Stomach (tissue), 4 donors: ENCODE data around the gene RNF213.

ENCODE experiments used
- CTCF ChIP-seq, 7 experiments: fragments of 450-650 bp in 4 of 7; fragments of 200-600 bp in 3 of 7; sonication (generic) in 3 of 7; IDR thresholded peaks; one replicate each; pipeline ENCODE4 v1.5.1; 2016 to 2019; ENCODE audit warnings: antibody characterized with exemption in 7 of 7, control low read depth in 2 of 7, mild to moderate bottlenecking in 1 of 7
- POLR2AphosphoS5 ChIP-seq, 3 donors: sonication (generic); formaldehyde crosslinking; IDR thresholded peaks; one replicate each; pipeline ENCODE4 v1.6.1; 2016; ENCODE audit warnings: antibody characterized with exemption in 3 of 3

DNA sequence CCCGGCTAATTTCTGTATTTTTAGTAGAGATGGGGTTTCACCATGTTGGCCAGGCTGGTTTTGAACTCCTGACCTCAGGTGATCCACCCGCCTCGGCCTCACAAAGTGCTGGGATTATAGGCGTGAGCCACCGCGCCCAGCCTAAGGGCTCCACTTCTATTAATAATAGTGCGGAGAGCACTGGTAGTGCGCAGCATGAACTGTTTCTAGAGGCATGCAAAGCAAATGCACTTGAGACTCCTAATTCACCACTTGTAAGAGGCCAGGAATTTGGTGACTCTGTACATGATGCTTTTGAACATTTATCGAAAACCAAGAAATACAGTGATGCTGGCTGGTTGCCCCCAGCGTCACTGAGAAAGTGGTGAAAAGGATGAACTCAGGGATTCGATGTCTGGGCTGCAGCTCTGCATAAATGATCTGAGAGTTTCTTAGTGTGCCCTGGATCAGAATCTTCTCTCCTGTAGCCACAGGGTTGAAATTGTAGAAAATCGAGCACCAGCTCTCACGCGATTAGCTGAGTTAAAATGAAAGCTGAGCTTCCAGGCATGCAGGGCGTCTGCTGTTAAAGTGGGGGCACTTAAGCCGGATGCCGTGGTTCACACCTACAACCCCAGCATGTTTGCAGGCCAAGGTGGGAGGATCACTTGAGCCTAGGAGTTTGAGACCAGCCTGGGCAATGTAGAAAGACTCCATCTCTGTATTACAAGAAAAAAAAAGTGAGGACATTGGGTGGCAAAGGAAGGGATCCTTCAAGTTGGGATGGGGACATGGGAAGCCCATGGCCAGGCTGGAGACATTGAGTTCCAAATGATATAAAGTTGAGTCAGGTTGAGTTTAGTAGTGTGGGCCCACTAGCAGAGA is 4.8 kb downstream of the RNF213 start:
- TF ChIP-seq CTCF (IDR thresholded peaks at IDR 0.05) (no peak), POLR2AphosphoS5 (IDR thresholded peaks at IDR 0.05) (no peak)
